K562 (cell line): ENCODE data around the gene DEF6. TPM values are rescaled to one million over a fixed set of nuclear protein-coding genes. Genes with fewer than 3 reads are reported as not detected.
A peak's percentile ranks its signal among the peaks of the same experiment; 100 is the strongest.

Experiments used
- CBX1 ChIP-seq: sonication (generic); IDR thresholded peaks from 2 replicates; pipeline ENCODE4 v1.6.1; 2016; ENCODE audit warnings: antibody characterized with exemption, low read depth, mild to moderate bottlenecking
- CTCF ChIP-seq, 3 experiments: IDR thresholded peaks in 2 of 3; conservative IDR thresholded peaks in 1 of 3; 2 replicates each; pipeline ENCODE4 v1.5.1; 2011 to 2012; ENCODE audit warnings: low read length in 3 of 3, mild to moderate bottlenecking in 3 of 3, control low read depth in 2 of 3, improper control_type of control experiment in 1 of 3, inconsistent platforms in 1 of 3, low read depth in 1 of 3, mixed read lengths in 1 of 3, moderate library complexity in 1 of 3; ENCODE audit not compliant: insufficient read depth in 2 of 3
- IRF2 ChIP-seq: sonication (generic); formaldehyde crosslinking; IDR thresholded peaks from 2 replicates; pipeline ENCODE4 v1.8.1; 2022; ENCODE audit warnings: mild to moderate bottlenecking, missing genetic modification reagents
- PRDM10 ChIP-seq: fragments of 450-650 bp; IDR thresholded peaks from 2 replicates; pipeline ENCODE4 v1.6.1; 2018; ENCODE audit not compliant: partially characterized antibody
- STAT5B ChIP-seq: fragments of 250-450 bp; sonication (Bioruptor Pico); IDR thresholded peaks from 2 replicates; pipeline ENCODE4 v1.8.0; 2021; ENCODE audit warnings: mild to moderate bottlenecking, inconsistent platforms
- TRIM25 ChIP-seq: fragments of 450-650 bp; IDR thresholded peaks from 2 replicates; pipeline ENCODE4 v1.7.0; 2016; ENCODE audit warnings: borderline replicate concordance
- TSC22D4 ChIP-seq: fragments of 450-650 bp; IDR thresholded peaks from 2 replicates; pipeline ENCODE4 v1.6.1; 2016; ENCODE audit warnings: missing genetic modification characterization, missing biosample characterization, control low read depth
- ZBTB2 ChIP-seq: fragments of 450-650 bp; IDR thresholded peaks from 2 replicates; pipeline ENCODE4 v1.6.1; 2016; ENCODE audit warnings: antibody characterized with exemption
- ZNF354B ChIP-seq: fragments of 250-450 bp; sonication (Bioruptor Pico); IDR thresholded peaks from 2 replicates; pipeline ENCODE4 v1.4.0; 2020
- polyA plus RNA-seq, 8 experiments: library from polyadenylated mRNA; depleted of rRNA in 4 of 8; stranded (reverse) in 5 of 8; unstranded in 3 of 8; fragments of >200 nt; fragmentation: Nextera tagmentation in 2 of 8; fragmentation: Illumina TruSeq in 1 of 8; extraction: Ambion mirVana in 2 of 8; extraction: Trizol in 1 of 8; gene quantifications; 2 replicates each; pipeline versions ENCODE4 v1.2.1 to v1.2.3, GENCODE V29; 2011 to 2014; ENCODE audit warnings: inconsistent platforms in 1 of 8, missing spikeins in 1 of 8
- total RNA-seq, 7 experiments: library from RNA; depleted of rRNA in 6 of 7; stranded (reverse); fragments of >200 nt in 6 of 7; fragmentation: Illumina TruSeq in 2 of 7; extraction: Trizol in 2 of 7; gene quantifications; 2 replicates each; pipeline versions ENCODE4 v1.2.1 to v1.2.3, GENCODE V29; 2011 to 2021; ENCODE audit warnings: low replicate concordance in 1 of 7

The DEF6 gene
- total and polyA plus RNA-seq, 9 of the 15 experiments (the other 6 are each of a cell fraction or from before 2014, with no cell fraction given): 1.3 to 44.6 (median 22.7) TPM

GRCh38 chr6:35343092-35343834, 45.6 kb downstream of the DEF6 start (continued):
- TF ChIP-seq TRIM25: peak; percentile 96
- no peak for TF ChIP-seq IRF2 (CRISPR knock-in tag)
- no peak for TF ChIP-seq CTCF (IDR thresholded peaks at IDR 0.05 in 2 of 3, conservative IDR thresholded peaks at IDR 0.05 in 1 of 3; ENCODE audit: insufficient read depth in 2 of 3, low read depth in 1 of 3, low read length in 3 of 3)
- no peak for TF ChIP-seq STAT5B (CRISPR knock-in tag)
- TF ChIP-seq ZNF354B (CRISPR knock-in tag): no peak
- TF ChIP-seq PRDM10: peak; percentile 79
- no peak for TF ChIP-seq TSC22D4
- TF ChIP-seq CBX1: no peak
- peak; percentile 71 for TF ChIP-seq ZBTB2
